HG03025 (cell line): ENCODE results near the gene TEX12.
"Not testable (repeated sequence)": the region's sequence is repeated elsewhere in the genome, so short reads cannot be mapped to it uniquely, and the experiment has no call there.

Source experiments
- ATAC-seq: cut with Tn5 transposase; IDR thresholded peaks from one replicate; pipeline ENCODE4 v1.9.1; 2021; ENCODE audit warnings: mild to moderate bottlenecking, moderate library complexity; ENCODE audit not compliant: unreplicated experiment, low FRiP score

Gene TEX12, protein sequence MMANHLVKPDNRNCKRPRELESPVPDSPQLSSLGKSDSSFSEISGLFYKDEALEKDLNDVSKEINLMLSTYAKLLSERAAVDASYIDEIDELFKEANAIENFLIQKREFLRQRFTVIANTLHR

DNA sequence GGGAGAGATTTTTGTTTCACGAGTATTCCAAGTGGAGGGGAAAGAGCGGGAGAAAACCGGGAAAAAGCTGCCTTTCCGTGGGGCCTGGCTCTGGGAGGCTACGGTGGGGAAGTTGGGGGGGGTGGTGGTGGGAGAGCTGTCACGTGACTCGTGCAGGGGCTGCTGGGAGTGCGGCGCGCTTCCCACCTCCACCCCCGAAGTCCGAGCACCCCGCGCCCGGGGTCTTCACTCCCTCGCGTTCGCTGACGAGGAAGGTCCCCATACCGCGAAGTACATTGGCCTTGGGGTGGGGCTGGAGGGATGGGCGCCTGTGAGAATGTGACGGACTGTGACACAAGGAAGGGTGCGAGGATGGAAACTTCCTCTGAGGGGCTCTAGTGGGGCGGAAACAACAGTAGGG, at the start of gene TEX12:
TSS of gene TEX12 (plus strand) at position 228 of the 400 bp plus-strand sequence. CDS start 1,897 bp downstream, outside the sequence.
- no peak for ATAC-seq

DNA sequence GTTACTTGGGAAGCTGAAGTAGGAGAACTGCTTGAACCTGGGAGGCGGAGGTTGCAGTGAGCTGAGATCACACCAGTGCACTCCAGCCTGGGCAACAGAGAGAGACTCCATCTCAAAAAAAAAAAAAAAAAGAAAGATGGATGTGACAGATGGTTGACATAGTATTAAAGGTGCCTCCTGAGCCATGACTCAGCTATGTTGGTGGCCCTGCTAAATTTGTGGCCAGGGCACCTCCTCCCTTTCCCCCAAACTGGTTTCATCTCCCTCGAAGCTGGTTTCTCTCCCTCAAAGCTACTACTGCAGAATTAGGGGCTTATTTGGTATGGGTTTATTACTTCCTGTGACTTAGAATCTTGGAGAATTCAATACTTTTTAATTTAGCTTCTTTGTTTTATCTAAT, 49.0 kb upstream of the TEX12 start:
- no peak for ATAC-seq

DNA sequence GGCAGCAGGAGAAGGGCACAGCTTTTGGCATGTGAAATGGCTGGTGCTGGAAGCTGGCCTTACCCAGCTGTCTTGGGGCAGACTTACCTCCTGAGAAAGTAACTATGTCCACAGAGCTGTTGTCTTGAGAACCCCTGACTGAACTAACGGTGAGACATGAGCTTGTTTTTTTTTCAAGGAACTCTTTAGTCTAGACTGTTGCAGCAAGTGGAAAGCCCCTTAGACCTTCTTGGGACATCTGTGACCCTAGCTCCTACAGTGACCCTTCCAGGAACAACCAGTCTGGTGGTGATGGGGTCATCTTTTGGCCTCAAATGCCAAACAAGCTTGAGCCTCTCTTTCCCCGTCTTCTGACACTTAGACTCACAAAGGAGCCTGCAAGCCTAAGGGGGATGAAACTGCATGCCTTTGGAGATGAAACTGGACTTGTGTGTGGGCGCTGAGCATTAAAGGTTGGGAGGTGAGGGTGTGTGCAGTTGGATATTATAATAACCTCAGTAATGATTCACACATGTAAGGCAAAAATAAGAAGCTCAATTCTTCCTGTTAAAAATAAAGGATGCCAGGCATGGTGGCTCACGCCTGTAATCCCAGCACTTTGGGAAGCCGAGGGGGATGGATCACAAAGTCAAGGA, 45.1 kb upstream of the TEX12 start:
- no peak for ATAC-seq

DNA sequence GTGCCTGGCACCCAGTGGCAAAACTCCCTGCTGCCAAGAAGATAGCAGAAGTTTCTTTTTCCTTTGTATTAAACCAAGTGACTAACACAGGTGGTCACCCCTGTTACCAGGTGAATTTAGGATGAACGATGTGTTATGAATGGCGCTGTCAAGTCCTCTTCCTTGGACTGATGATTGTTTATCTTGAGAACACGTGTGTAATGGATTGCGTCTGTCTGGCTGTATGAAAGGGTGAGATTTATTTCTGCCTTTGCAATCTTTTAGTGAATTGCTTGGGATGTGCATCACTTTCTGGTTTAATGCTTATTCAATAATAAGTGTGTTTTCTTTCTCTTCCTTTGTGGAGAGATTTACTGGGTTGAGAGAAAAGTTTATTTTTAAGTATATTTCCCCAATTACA, 44.0 kb upstream of the TEX12 start:
- no peak for ATAC-seq

DNA sequence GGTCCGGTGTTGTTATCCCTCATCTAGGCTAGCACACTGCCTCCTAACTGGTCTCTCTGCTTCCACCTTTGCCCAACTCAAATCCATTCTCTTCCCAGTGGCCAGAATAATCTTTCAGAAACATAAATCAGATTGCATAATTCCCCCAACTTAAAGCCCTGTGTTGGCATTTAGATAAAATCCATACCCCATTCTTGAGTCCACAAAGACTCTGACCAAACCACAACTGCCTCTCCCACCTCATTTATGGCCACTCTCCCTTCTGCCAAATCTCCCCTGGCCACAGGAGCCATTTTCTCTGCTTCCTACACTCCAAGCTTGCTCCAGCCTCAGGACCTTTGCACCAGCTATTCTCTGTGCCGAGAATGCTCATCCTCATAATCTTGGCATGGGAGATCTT, 40.1 kb upstream of the TEX12 start:
- ATAC-seq: no peak

DNA sequence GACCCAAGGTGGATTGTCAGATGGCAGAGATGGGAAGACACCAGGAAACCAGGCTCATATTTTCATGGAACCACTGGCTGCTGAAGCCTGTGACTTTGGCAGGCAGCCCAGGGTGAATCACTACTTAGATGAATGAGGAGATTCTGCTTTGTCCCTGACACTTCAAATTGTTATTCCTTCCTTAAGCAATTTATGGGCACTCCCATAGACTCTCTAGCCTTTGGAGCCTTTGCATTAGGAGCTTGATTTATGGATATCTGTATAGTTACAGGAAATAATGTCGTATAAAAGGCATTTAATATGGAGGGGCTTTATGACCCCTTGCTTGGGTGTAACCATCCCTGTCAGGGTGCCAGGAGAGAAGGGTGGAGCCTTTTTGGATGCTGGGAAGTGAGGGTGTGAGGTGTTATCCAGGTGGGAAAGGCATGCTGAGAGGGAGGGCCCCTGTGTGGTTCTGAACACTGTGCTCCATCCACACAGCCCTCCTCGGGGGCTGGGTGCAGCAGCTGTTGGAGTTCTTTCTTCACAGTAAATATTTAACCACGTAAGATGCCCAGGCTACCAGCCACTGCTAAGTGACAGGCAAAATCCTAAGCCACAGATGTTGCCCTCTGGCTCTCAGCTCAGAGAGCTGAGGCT, 38.6 kb upstream of the TEX12 start:
- no peak for ATAC-seq

DNA sequence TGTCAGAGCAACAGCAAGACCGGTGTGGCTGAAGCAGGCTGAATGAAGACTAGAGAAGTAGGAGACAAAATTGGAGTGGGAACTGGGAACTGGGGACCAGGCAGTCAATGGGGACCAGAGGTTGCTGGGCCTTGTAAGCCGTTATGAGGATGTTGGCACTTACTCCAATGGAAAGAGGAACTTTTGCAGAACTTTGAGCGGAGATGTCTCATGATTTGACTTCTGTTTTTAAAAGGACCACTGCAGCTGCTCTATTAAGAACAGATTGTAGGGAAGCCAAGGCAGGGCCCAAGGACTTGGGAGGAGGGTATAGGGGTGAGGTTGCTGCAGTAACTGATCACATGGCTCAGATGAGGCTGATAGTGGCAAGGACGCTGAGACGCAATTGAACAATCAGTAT, 37.5 kb upstream of the TEX12 start:
- no peak for ATAC-seq

DNA sequence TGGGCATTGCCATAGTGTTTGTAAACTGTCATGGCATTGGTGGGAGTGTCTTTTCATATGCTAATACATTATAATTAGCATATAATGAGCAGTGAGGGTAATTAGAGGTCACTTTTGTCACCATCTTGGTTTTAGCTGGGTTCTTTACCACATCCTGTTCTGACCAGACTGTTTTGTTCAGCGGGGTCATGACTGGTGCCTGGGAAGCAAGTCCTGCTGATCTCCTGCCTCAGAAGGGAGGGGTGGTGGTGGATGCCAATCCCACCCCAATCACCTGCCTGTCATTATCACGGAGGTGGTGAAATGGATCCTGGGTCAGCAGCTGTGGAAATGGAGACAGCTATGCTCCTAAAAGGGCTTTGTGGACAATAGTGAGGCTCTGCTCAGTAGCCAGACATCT, 34.4 kb upstream of the TEX12 start:
- no peak for ATAC-seq

DNA sequence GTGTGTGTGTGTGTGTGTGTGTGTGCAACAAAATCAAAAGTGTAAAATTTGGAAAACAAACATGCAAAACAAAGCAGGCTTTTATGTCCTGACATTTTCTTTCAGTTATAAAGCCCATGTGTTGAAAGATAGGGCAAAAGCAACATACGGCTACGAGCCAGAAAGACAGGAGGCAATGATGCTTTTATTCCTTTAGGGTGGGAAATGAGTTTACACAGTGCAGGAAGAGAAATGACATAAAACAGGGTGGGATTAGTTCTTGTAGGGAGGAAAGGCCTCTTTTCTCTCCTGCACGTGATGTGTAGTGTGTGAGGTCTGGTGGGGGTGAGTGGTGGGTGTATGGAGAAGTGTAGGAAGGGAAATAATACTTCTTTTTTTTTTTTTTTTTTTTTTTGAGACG, 32.7 kb upstream of the TEX12 start:
- ATAC-seq: no peak

DNA sequence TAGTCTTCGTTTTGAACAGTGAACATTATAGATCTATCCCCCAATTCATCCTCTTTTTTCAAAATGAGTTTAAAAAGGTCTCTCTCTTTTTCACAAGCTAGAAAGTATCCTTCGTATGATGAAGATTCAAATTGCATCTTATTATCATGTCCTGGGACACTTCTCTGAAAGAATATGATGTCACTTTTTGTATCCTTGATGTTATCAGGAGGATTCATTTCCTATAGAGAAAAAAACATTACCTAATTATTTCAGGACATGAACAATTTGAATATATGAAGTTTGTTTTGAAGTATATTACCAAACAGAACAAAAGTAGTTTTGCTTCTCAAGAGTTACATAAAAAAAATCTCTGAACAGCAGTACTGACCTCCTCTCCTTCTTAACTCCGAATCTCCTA, 23.6 kb upstream of the TEX12 start:
- ATAC-seq: no peak

DNA sequence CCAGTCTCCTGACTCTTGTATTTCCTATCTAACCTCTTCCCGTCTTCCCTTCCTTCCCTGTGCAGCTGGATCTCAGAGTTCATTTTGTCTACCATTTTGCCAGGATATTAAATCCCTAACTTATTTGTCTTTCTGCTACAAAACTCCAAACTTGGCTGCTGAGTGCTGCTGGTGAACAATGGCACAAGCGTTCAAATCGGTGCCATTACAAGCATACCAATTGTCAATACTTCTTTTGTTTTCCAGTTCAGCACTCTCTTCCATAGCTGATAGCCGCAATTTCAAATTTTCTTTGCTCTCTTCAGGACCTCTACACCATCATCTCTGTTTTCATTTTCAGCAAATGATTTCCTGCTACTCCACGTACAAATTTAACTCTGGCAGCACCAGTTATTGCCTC, 16.7 kb upstream of the TEX12 start:
- ATAC-seq: no peak

DNA sequence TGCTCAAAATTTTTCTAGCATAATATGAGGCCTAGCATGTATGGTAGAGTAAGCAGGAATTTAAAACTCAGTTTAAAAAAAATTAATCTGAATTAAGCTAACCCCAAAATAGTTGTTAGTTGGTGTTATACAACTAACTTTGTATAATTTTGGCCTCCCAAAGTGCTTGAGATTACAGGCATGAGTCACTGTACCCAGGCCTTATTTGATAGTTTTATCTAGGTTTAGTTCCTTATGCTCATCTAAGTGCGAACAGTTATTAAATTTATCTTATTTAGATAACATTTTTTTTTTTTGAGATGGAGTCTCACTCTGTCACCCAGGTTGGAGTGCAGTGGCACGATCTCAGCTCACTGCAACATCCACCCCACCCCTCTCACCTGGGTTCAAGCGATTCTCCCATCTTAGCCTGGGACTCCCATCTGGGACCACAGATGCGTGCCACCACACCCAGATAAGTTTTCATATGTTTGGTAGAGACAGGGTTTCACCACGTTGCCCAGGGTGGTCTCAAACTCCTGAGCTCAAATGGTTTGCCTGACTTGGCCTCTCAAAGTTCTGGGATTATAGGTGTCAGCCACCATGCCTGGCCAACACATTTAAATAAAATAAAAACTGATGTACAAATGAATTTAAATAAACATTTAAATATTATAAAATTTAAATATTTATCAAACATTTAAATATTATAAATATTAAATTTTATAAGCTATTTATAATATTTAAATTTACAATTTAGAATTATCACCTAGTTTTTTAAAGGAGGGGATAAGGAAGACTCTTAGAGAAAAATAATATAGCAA, 10.8 kb upstream of the TEX12 start:
- no peak for ATAC-seq

DNA sequence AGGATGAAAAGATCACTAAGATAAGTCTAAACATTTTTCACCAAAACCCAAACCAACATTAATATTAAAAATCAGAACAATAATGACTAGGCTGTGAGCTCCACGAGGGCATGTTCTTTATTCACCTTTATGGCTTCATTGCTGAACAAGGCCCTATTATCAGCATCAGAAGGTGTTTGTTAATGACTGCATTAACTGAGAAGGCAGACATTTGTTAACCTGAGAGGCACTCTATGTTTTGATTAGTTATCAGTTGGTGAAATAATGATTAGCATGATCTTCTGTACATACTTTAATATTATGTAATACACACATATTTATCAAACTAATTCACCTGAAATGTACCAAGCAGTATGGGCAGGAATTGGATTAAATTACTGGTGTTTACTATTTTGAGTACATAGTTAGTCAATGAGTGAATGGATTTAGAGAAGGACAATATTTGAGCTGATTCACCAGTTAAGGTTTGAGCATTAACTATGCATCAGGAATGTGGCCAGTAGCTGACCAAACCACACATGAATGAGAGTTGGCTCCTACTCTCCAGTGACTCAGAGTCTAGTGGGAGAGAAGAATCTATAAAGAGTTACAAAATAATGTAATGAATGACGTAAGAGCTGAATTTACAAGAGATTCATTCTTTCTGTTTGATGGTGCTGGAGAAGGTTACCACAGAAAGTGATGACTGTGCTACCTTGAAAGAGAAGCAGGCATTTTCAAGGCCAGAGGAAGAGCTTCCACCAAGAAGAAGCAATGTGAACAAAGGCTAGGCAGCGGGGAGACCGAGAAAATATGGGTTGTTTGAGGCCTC, 10.0 kb upstream of the TEX12 start:
- no peak for ATAC-seq

DNA sequence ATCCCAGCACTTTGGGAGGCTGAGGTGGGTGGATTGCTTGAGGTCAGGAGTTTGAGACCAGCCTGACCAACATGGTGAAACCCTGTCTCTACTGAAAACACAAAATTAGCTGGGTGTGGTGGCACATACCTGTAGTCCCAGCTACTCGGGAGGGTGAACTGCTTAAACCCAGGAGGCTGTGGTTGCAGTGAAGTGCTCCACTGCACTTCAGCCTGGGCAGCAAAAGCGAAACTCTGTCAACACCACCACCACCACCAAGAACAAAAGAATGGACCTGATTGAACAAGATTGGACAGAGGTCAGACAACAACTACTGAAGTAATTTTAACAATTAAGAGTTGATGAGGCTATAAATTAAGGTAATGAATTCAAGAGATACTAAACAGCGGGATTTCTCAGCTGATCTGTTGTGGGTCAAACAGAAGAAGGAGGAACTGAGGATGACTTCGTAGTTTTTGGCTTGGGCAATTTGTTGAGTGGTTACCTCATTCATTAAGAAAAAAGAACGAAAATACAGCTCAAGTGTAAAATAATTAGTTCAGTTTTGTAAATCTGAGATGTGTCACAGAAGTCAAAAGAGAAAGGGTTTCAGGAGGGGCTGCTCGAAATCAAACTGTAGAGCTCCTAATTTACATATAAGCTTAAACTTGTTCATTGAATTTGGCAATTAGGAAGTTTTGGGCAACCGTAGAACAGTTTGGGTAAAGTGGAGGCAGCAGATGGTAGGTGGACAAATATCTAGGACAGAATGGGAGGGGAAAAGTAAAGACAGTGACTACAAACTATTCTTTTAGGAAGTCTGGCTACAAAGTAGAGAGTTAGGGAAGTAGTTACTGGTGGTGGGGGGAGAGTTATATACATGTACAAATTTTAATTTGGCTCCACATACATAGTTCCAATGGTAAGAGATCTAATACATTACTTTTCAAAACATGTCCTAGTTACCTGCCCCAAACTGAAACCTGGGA, 7.8 kb upstream of the TEX12 start:
- ATAC-seq: no peak

DNA sequence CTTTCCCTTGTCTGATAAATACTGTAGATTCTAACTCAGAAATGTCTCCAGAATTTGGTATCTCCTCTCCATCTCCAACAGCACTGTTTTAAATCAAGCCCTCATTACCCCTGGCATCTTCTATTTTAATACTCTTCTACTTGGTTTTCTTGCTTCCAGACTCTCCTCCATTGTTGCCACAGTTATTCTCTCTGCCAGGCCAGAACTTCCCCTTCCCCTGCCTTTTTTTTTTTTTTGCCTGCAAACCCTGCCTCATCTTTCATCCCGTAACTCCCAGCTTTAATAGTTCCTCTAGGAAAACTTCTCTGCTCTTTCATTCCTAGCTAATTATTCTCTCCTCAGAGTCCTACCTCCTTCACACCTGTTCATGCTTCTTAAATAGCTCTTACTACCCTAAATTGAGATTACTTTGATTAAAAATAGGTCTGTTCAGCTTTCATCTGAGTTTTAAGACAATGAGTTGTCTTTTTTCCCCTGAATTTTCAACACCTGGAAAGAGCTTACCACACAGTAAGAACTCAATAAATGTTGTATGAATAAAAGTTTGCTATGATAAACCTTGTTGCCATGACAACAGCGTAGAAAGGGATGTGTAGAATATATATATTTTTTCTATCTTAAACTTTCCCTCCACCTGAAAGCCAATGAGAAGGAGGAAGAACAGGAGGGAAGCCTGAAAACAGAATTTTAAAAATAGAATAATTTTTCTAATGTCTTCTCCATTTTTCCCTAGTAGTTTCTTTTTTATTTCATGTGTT, 6.9 kb upstream of the TEX12 start:
- no peak for ATAC-seq

DNA sequence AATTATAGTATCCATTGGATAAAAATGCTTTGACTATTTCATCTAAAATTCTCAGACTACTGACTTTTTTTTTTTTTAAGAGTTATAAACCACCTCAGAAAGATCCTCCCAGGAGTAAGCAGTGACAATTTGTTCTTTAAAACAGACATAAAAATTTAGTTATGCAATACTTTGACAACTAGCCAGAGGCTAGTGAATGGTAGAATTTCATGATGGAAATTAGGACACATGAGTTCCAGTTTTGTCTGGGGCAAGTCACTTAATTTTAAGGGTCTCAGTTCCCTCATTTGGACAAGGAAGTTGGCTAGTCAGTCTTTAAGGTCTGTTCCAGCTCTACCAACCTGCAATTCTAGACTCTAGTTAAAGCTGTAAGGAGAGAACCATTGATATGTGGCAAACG, 6.2 kb upstream of the TEX12 start:
- ATAC-seq: no peak

DNA sequence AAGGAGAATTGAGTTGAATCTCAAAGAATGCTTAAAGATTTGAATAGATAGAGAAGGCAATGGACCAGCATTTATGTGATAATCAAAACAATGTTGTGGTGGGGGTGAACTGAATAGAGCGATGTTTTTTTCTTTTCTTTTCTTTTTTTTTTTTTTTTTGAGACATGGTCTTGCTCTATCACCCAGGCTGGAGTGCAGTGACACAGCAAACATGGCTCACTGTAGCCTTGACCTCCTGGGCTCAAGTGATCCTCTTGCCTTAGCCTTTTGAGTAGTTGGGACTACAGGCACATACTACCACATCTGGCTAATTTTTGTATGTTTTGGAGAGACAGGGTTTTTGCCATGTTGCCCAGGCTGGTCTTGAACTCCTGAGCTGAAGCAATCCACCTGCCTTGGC, 5.0 kb upstream of the TEX12 start:
- ATAC-seq: not testable (repeated sequence)

DNA sequence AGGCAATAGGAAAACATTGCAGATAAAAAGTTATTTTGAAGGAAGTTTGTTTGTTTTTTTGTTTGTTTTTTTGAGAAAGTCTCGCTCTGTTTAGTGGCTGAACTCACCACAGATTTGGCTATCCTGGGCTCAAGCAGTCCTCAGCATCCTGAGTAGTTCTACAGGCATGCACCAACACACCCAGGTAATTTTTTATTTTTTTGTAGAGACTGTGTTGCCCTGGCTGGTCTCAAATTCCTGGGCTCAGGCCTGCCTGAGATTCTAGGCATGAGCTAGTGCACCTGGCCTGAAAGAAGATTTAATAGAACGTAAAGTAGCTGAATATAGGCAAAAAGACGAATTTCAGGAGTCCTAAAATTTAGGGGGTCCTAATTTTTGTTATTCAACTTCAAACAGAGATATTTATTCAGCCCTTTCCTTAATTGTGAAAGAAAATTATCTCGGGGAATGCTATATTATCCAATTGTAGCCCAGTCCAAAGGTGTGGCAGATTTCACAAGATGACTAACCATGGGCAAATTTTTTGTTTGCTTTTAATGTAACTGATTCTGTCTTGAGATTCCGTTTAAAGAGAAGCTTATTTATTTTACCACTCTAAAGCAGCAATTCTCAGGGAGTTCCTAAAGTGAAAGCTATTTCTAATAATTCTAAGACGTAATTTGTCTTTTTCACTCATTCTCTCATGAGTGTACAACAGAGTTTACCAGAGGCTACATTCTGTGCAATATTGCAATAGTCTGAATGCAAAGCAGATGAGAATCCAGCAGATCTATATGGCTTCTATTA, 4.2 kb upstream of the TEX12 start:
- no peak for ATAC-seq
